GM21367 (cell line): ENCODE results near the gene GDF2.

Experiments used
- ATAC-seq: cut with Tn5 transposase; IDR thresholded peaks from one replicate; pipeline ENCODE4 v1.9.1; 2021; ENCODE audit not compliant: unreplicated experiment

Gene GDF2

GRCh38 chr10:47331954-47332353 lies 9.7 kb downstream of the GDF2 start:
- ATAC-seq = no peak

- no peak for ATAC-seq
Observed at GRCh38 chr10:47332371-47332770, 10.1 kb downstream of the GDF2 start.

- ATAC-seq = no peak
Observed at GRCh38 chr10:47332946-47333345, 10.7 kb downstream of the GDF2 start.

- no peak for ATAC-seq
Observed at GRCh38 chr10:47333532-47333931, 11.3 kb downstream of the GDF2 start.

- no peak for ATAC-seq
Observed at GRCh38 chr10:47334466-47335295, 12.4 kb downstream of the GDF2 start.

GRCh38 chr10:47335906-47336305 lies 13.7 kb downstream of the GDF2 start:
- ATAC-seq = no peak

- no peak for ATAC-seq
Observed at GRCh38 chr10:47336387-47337134, 14.3 kb downstream of the GDF2 start.

- no peak for ATAC-seq
Observed at GRCh38 chr10:47337310-47337709, 15.1 kb downstream of the GDF2 start.

- no peak for ATAC-seq
Observed at GRCh38 chr10:47339186-47339735, 17.0 kb downstream of the GDF2 start.

GRCh38 chr10:47339759-47340607 lies 17.7 kb downstream of the GDF2 start:
- ATAC-seq = no peak

GRCh38 chr10:47340608-47341170 lies 18.4 kb downstream of the GDF2 start:
- ATAC-seq = no peak

- no peak for ATAC-seq
Observed at GRCh38 chr10:47344996-47345870, 23.0 kb downstream of the GDF2 start.

GRCh38 chr10:47346581-47347302 lies 24.5 kb downstream of the GDF2 start:
- ATAC-seq = no peak

- no peak for ATAC-seq
Observed at GRCh38 chr10:47347303-47347675, 25.0 kb downstream of the GDF2 start.

GRCh38 chr10:47348138-47348651 lies 25.9 kb downstream of the GDF2 start, which contains the start of gene RBP3:
Gene RBP3 (plus strand): TSS chr10:47348363. CDS start chr10:47348485, 122 bp downstream.
- ATAC-seq = no peak

- ATAC-seq = no peak
Observed at GRCh38 chr10:47348661-47349470, 26.6 kb downstream of the GDF2 start.

- no peak for ATAC-seq
Observed at GRCh38 chr10:47349516-47349915, 27.3 kb downstream of the GDF2 start.

GRCh38 chr10:47349941-47350371 lies 27.7 kb downstream of the GDF2 start:
- no peak for ATAC-seq
